ENCODE results near the gene CREBZF.
"Not testable (repeated sequence)": the region's sequence is repeated elsewhere in the genome, so short reads cannot be mapped to it uniquely, and the experiment has no call there.

The CREBZF gene

GRCh38 chr11:85626496-85626895, 38.4 kb downstream of the CREBZF start:
- peak; percentile 13 for DNase-seq

- no peak for DNase-seq
These were observed 44.7 kb downstream of the CREBZF start for GRCh38 chr11:85620256-85620655.

GRCh38 chr11:85619499-85619898, 45.4 kb downstream of the CREBZF start:
- DNase-seq, result no peak

- DNase-seq, result not testable (repeated sequence)
These were observed 53.3 kb downstream of the CREBZF start for GRCh38 chr11:85611643-85612042.

Data from activated CD4-positive, alpha-beta T cell treated with anti-CD3 and anti-CD28 coated beads, Interleukin-2, amount 50 U/mL, for 16 hours (primary cell).